Measurements from ENCODE around the gene COL5A1.

The COL5A1 gene

DNA sequence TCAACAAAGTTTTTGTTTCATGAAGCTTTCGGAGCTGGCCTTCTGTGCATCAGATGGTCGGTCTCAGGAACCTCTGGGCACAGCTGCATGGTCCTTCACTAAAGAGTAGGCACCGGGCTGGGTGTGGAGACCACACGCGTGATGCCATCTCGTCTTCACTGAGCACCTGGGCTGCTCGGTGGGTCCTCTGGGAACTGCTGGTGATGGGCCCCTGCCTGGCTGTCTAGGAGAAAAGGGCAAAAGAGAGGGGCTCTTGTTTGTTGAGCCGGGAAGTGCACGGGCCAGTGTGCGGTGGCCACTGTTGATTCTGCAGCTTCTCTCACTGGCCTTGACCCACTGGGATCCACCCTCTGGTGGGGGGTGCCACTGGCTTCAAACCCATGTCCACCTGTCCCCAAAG lies 46.0 kb downstream of the COL5A1 start:
- H3K36me3 Mint-ChIP-seq (ENCODE audit: low read depth), result no peaks in the 10 kb centered on the region
- no peaks in the 10 kb centered on the region for H3K27me3 Mint-ChIP-seq (ENCODE audit: low read depth)

DNA sequence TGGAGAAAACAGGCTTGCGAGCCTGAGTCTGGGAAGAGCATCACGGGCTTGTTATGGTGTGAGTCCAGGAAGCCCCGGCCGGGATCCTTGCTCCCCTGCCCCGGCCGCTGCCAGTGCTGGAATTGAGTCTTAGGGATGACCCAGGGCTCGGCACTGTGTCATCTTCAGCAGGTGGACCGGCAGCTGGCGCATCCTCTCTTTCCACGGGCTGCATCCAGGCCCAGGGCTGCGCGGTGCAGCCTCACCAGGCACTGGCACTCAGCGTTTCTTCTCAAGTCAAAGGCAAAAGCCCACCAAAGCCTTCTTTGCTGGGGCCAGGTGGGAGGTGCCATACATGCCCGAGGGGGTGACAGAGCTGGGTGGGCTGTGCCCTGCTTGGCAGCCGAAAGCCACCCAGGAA lies 46.6 kb downstream of the COL5A1 start:
- Mint-ChIP-seq H3K36me3 (ENCODE audit: low read depth) (no peaks in the 10 kb centered on the region), H3K27ac (no peak overlapping the region), H3K4me3 (no peak overlapping the region), H3K9me3 (no peaks in the 10 kb centered on the region), H3K4me1 (ENCODE audit: low read depth) (peaks cover 3% of the 10 kb centered on the region), H3K27me3 (ENCODE audit: low read depth) (no peaks in the 10 kb centered on the region)

More for the DNA sequence above, 46.0 kb downstream of the COL5A1 start:
- Mint-ChIP-seq H3K9me3 (no peaks in the 10 kb centered on the region), H3K4me3 (no peak overlapping the region), H3K4me1 (ENCODE audit: low read depth) (no peaks in the 10 kb centered on the region), H3K27ac (no peak overlapping the region)

DNA sequence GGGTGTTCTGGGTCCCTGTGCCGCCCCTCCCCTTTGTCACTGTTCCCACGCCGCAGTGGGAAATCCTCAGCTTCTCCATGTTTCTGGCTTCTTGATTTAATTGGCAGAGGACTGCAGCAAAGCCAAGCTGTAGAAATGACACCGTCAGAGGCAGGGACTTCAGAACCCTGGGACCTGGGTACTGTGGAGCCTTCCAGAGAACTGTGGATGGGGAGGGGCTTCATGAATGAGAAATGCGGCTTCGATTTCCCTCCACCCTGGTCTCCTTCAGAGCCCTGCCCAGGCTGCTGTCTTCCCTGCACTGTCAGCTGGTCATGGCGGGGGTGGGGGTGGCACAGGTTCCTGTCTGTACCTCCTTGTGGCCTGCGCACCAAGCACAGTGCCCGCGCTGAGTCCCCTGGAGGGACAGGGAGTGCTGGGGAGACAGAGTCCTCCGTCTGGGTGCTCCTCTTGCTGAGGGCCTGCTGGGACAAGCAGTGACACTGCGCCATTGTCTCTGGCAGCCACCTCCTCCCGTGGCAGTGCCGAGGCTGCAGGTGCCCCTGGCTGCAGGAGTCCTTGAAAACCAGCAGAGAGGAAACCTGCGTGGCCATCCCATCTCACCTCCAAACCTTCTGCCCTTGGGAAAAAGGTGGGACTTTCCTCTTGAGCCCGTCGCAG lies 47.2 kb downstream of the COL5A1 start:
- Mint-ChIP-seq H3K9me3 (no peaks in the 10 kb centered on the region), H3K4me3 (no peak overlapping the region), H3K27ac (no peak overlapping the region), H3K4me1 (ENCODE audit: low read depth) (peaks cover 3% of the 10 kb centered on the region), H3K36me3 (ENCODE audit: low read depth) (no peaks in the 10 kb centered on the region), H3K27me3 (ENCODE audit: low read depth) (no peaks in the 10 kb centered on the region)

DNA sequence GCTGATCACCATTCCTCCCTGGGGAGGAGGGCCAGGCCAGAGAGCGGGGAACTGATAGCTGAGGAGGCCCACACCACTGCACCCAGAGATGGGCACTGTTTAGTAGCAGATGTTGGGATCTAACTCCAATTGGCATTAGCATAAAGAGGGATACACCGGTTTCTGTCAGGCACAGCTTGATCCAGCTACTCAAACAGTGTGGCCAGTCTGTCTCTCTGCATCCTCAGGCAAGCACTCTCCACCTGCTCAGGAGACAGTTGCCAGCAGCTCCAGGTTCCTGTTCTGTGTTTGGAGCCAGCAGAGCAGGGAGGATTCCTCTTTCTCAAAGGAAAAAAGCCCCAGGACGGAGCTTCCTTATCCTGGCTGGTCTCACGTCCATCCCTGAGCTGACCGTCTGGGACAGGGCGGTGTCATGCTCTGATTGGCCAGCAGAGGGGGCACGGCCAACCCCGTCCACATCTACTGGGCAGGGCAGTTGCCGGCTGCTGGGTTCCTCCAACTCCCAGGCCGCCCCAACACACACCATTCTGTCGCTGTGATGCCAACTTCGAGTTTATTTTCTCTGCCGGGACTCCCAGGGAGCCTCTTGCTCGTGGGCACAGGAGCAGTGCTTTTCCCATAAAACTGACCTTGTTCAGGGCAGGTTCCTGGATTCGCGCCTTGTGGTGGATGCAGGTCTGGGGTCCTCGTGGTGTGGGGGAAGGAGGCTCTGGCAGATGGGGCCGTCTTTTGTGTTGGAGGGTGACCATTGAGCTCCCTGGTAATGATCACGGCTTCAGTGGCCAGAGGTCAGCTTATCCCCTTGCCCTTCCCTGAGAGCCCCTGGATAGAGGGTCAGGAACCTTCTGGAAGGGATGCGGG lies 47.9 kb downstream of the COL5A1 start:
- peaks cover 3% of the 10 kb centered on the region for H3K4me1 Mint-ChIP-seq (ENCODE audit: low read depth)
- H3K36me3 Mint-ChIP-seq (ENCODE audit: low read depth), result no peaks in the 10 kb centered on the region
- H3K27ac Mint-ChIP-seq, result no peak overlapping the region
- H3K9me3 Mint-ChIP-seq, result no peaks in the 10 kb centered on the region
- H3K27me3 Mint-ChIP-seq (ENCODE audit: low read depth), result no peaks in the 10 kb centered on the region
- H3K4me3 Mint-ChIP-seq, result no peak overlapping the region

DNA sequence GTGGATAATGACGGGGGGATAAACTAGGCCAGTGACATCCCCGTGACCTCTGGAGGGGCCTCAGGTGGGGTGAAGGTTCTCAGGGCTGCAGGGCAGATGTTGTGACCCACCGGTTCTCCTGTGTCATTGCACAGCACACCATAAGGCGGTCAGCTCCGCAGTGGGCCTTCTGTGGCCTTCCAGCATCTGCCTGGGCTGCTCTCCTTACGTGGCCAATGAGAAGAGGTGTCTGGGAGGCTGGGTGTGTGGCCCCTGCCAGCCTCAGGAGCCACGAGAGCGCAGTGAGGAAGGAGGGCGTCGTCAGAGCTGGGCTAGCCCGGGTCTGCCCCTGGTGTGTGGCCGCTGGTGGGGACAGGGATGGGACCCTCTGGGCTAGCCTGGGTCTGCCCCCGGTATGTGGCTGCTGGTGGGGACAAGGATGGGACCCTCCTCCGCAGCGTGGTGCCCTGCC lies 48.7 kb downstream of the COL5A1 start:
- no peak overlapping the region for H3K27ac Mint-ChIP-seq
- H3K4me3 Mint-ChIP-seq, result no peak overlapping the region
- H3K4me1 Mint-ChIP-seq (ENCODE audit: low read depth), result peaks cover 3% of the 10 kb centered on the region
- H3K9me3 Mint-ChIP-seq, result no peaks in the 10 kb centered on the region
- H3K27me3 Mint-ChIP-seq (ENCODE audit: low read depth), result no peaks in the 10 kb centered on the region
- no peaks in the 10 kb centered on the region for H3K36me3 Mint-ChIP-seq (ENCODE audit: low read depth)

DNA sequence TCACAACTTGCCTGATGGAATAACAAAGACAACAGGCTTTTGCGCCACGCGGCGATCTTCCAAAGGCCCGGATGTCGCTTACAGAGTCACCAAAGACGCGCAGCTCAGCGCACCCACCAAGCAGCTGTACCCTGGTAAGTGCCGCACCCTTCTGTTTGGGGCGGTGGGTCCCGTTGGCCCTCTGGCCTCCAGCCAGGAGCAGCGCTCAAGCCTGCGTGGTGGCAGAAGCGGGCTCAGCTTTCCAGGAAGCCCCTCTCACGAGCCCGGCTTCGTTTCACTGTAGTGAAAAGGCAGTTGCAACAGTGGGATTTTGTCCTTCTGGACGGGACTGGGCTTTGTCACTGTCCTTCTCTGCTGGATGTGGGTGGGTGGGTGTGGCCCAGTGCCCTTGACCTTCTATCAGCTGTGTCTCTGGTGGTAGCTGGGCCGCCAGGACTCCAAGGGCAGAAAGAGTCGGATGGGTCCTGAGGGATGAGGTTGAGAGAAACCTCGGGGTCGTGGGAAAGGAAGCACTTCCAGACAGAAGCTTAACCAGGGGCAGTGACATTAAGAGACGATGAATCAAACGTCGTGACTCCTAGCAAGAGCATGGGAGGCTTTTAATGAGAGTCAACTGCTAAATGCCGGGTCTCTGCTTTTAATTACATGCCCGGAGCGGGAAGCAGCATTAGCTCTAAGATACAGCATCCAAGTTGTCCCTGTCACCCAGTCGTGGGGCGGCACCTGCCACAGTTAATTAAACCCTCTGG lies 49.5 kb downstream of the COL5A1 start:
- H3K27me3 Mint-ChIP-seq (ENCODE audit: low read depth), result no peaks in the 10 kb centered on the region
- H3K9me3 Mint-ChIP-seq, result no peaks in the 10 kb centered on the region
- peaks cover 3% of the 10 kb centered on the region for H3K4me1 Mint-ChIP-seq (ENCODE audit: low read depth)
- H3K4me3 Mint-ChIP-seq, result no peak overlapping the region
- H3K27ac Mint-ChIP-seq, result no peak overlapping the region
- no peaks in the 10 kb centered on the region for H3K36me3 Mint-ChIP-seq (ENCODE audit: low read depth)

DNA sequence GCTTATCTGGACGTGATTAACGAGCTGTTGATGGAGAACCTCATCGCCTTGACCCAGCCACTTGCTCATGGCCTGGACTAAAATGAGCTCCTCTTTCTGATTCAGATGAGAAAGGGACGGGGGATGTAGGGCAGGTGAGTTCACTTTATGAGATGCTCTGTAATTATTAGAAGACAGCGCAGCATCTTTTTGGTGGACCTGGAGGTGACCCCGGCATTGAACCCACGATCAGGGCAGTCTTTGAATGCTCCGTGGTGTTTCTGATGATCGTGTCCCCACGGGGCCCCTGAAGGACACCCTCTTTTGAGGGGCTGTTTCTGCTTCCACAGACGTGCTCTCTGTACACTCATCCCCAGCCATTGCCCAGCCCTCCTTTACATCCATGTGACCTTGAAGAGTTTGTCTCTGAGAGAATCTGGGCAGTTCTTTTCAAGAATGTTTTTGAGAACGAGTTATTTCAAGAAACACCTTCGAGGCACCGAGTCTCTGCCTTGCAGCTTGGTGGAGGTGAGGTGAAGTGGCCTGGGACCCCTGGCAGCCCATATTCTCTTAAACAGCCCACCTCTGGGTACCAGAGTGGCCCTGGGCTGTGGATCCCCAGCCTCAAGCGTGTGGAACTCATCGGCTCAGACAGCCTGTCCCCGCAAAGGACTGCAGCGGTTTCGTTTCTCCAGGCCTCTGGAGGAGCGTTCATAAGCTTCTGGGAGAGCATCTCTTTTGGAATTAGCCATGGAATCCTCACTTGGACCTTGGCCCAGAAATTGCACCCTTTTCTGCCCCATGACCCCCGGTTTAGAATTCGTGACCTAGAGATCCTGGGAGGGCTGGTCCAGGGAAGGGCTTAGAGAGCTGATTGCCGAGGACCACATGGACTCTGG lies 50.3 kb downstream of the COL5A1 start:
- Mint-ChIP-seq H3K4me3 (no peak overlapping the region), H3K9me3 (no peaks in the 10 kb centered on the region), H3K27ac (no peak overlapping the region), H3K27me3 (ENCODE audit: low read depth) (no peaks in the 10 kb centered on the region), H3K4me1 (ENCODE audit: low read depth) (peaks cover 3% of the 10 kb centered on the region), H3K36me3 (ENCODE audit: low read depth) (no peaks in the 10 kb centered on the region)

DNA sequence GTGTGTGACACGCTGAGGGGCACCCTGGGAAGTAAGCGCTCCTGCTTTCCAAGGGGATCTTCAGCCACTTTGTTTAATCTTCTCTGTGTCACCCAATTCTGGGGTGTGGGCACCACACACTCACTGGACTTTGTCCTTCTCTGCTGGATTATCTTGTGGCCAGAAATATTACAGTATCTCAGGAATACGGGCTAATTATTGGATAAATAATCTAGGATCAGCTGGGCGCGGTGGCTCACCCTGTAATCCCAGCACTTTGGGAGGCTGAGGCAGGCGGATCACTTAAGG lies 50.9 kb downstream of the COL5A1 start:
- H3K4me1 Mint-ChIP-seq (ENCODE audit: low read depth), result peaks cover 3% of the 10 kb centered on the region
- H3K27me3 Mint-ChIP-seq (ENCODE audit: low read depth), result no peaks in the 10 kb centered on the region
- no peak overlapping the region for H3K27ac Mint-ChIP-seq
- no peaks in the 10 kb centered on the region for H3K36me3 Mint-ChIP-seq (ENCODE audit: low read depth)
- H3K4me3 Mint-ChIP-seq, result no peak overlapping the region
- H3K9me3 Mint-ChIP-seq, result no peaks in the 10 kb centered on the region

DNA sequence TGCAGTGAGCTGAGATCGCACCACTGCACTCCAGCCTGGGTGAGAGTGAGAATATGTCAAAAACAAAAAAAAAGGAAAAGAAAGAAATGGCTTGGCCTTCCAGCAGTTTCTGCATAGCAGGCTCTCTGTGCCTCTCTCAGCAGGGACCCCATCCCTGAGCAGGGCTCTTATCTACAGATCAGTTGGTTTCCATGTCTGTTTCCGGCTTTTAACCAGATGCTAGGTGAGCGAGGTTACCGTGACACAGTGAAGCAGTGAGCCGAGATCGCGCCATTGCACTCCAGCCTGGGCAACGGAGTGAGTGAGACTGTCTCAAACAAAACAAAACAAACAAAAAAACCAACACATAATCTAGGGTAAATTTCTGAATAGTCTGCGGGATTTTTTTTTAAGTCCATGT lies 51.4 kb downstream of the COL5A1 start:
- Mint-ChIP-seq H3K4me1 (ENCODE audit: low read depth) (peaks cover 3% of the 10 kb centered on the region), H3K27me3 (ENCODE audit: low read depth) (no peaks in the 10 kb centered on the region), H3K4me3 (no peak overlapping the region), H3K9me3 (no peaks in the 10 kb centered on the region), H3K27ac (no peak overlapping the region), H3K36me3 (ENCODE audit: low read depth) (no peaks in the 10 kb centered on the region)

DNA sequence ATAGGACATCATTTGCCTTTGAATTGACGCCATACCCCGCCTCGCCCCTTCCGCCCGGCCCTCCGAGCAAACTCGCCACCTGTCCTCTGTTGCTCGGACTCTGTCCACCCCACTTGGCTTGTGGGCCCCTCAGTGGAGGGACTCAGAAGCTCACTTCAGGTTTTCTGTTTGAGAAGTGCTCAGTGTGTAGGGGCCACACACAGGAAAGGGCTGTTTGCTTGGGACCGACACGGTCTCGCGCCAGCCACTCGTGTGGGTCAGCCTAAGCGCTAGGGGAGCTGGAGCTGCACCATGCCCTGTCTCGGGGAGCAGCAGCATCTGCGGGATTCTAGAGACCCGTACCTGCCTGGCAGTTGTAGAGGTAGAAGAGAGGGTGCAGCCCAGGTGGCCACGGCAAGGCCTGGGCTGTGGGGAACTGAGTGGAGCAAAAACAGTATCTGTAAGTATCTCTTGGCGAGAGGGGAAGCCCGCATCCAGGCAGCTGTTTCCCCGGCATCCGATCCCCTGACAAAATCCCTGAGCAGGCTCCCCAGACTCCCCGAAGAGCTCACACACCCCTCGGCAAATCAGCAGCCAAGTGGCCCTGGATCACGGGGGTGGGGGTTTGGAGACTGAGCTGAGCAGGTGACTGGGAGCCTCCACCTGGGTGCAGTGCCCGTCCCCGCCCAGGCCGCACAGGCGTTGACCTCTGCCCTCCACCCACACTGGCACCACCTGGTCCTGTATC lies 52.2 kb downstream of the COL5A1 start:
- Mint-ChIP-seq H3K27ac (no peak overlapping the region), H3K4me3 (no peak overlapping the region), H3K9me3 (no peaks in the 10 kb centered on the region), H3K27me3 (ENCODE audit: low read depth) (no peaks in the 10 kb centered on the region), H3K36me3 (ENCODE audit: low read depth) (no peaks in the 10 kb centered on the region), H3K4me1 (ENCODE audit: low read depth) (peaks cover 3% of the 10 kb centered on the region)

DNA sequence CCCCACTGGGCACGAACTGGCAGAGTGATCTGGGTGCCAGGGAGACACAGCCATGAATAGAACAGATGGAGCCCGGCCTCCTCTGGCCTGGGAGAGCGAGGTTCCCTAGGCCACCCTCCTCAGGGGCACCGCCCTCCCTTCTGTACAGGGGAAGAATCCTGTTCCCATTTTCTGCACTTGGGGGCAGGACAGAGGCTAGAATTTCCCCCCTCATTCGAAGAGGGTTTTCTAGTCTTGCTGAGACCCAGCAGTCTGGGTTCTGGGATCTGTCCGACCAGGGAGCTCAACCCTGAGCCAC lies 52.7 kb downstream of the COL5A1 start:
- H3K9me3 Mint-ChIP-seq, result no peaks in the 10 kb centered on the region
- no peaks in the 10 kb centered on the region for H3K36me3 Mint-ChIP-seq (ENCODE audit: low read depth)
- no peaks in the 10 kb centered on the region for H3K27me3 Mint-ChIP-seq (ENCODE audit: low read depth)
- no peak overlapping the region for H3K27ac Mint-ChIP-seq
- peaks cover 3% of the 10 kb centered on the region for H3K4me1 Mint-ChIP-seq (ENCODE audit: low read depth)
- no peak overlapping the region for H3K4me3 Mint-ChIP-seq

DNA sequence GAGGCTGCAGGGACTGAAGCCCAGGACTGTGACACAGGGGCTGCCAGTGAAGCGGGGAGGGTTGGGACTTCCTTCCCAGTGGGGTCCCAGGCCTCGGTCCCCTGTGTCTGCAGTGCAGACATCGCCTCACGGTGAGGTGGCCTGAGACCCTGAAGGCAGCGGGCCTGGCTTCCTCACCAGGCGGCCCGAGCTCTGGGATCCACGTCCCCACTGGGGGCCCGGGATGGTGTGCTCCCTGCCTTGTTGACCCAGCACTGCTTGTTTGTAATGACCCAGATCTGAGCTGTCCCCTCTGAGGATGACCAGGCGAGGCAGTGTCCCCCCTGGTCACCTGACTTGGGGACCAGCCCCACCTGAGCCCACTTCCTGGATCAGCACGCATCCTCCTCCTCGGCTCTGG lies 53.1 kb downstream of the COL5A1 start:
- H3K4me1 Mint-ChIP-seq (ENCODE audit: low read depth), result peaks cover 3% of the 10 kb centered on the region
- H3K27me3 Mint-ChIP-seq (ENCODE audit: low read depth), result no peaks in the 10 kb centered on the region
- no peaks in the 10 kb centered on the region for H3K9me3 Mint-ChIP-seq

DNA sequence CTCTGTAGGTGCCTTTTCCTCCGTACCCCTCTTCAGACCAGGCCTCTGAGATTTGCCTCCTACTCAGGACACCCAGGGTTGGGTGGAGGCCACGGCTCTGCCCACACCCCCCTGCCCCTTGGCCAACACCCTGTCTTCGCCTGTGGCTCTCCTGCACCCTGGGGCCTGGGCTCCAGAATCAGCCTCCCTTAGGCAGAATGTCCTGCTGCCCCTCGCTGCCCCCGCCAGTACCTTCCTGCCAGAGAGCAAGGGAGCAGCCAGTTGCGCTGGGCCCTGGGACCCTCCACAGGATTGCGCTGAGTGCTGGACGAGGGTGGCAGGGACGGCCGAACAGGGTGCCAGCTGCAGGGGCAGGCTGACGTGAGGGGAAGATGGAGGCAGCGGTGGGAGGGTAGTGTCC lies 53.5 kb downstream of the COL5A1 start:
- H3K27ac Mint-ChIP-seq, result no peak overlapping the region
- H3K4me1 Mint-ChIP-seq (ENCODE audit: low read depth), result peaks cover 3% of the 10 kb centered on the region
- no peaks in the 10 kb centered on the region for H3K9me3 Mint-ChIP-seq
- H3K36me3 Mint-ChIP-seq (ENCODE audit: low read depth), result no peaks in the 10 kb centered on the region
- H3K4me3 Mint-ChIP-seq, result no peak overlapping the region
- no peaks in the 10 kb centered on the region for H3K27me3 Mint-ChIP-seq (ENCODE audit: low read depth)

More for the DNA sequence above, 53.1 kb downstream of the COL5A1 start:
- Mint-ChIP-seq H3K4me3 (no peak overlapping the region), H3K27ac (no peak overlapping the region), H3K36me3 (ENCODE audit: low read depth) (no peaks in the 10 kb centered on the region)

DNA sequence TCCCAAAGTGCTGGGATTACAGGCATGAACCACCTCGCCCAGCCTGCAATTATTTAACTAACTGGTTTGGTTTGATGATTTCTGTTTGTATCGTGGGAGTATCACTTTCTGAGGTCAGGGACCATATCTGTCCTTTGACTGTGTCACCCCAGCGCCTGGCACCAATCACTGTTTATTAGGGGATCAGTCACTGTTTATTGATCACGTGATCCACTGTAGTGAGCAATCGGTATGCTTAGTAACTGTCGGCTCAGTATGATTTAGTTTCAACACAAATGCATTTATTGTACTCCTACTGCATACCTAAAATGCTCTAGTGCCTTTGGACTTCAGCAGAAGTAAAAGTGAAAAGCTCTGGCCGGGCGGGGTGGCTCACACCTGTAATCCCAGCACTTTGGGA lies 54.8 kb downstream of the COL5A1 start:
- peaks cover 3% of the 10 kb centered on the region for H3K4me1 Mint-ChIP-seq (ENCODE audit: low read depth)
- no peaks in the 10 kb centered on the region for H3K36me3 Mint-ChIP-seq (ENCODE audit: low read depth)
- no peaks in the 10 kb centered on the region for H3K27me3 Mint-ChIP-seq (ENCODE audit: low read depth)
- H3K4me3 Mint-ChIP-seq, result no peak overlapping the region
- H3K27ac Mint-ChIP-seq, result no peak overlapping the region
- H3K9me3 Mint-ChIP-seq, result no peaks in the 10 kb centered on the region
